ENCODE measurements around the gene KIRREL3.

DNA sequence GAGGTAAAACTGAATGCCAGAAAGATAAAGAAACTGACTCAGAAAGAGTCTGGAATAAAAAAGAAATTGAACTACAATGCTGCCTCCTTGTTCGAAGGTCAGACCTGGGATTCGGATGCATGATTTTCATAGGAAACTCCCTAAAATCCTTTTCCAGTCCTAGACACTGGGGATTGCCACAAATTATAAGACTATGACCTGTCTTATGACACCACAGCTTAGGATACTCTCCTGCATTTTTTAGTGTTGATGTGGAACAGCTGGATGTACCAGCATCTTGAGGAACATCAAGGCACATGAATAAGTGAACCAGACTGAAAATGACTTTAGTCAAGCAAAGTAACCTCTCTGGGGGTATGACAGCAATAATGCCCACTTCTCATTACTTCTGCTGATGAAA lies 9.0 kb downstream of the KIRREL3 start:
- no peak for TF ChIP-seq POLR2A (IDR thresholded peaks at IDR 0.05)
- TF ChIP-seq, protein P1, sequence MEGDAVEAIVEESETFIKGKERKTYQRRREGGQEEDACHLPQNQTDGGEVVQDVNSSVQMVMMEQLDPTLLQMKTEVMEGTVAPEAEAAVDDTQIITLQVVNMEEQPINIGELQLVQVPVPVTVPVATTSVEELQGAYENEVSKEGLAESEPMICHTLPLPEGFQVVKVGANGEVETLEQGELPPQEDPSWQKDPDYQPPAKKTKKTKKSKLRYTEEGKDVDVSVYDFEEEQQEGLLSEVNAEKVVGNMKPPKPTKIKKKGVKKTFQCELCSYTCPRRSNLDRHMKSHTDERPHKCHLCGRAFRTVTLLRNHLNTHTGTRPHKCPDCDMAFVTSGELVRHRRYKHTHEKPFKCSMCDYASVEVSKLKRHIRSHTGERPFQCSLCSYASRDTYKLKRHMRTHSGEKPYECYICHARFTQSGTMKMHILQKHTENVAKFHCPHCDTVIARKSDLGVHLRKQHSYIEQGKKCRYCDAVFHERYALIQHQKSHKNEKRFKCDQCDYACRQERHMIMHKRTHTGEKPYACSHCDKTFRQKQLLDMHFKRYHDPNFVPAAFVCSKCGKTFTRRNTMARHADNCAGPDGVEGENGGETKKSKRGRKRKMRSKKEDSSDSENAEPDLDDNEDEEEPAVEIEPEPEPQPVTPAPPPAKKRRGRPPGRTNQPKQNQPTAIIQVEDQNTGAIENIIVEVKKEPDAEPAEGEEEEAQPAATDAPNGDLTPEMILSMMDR (IDR thresholded peaks at IDR 0.05), result no peak

Measured in ovary (tissue), 3 donors.